H1 (cell line): ENCODE measurements around the gene SLC35E1. TPM values are rescaled to one million over a fixed set of nuclear protein-coding genes. Genes with fewer than 3 reads are reported as not detected.

Experiments
- ATF2 ChIP-seq: IDR thresholded peaks from 2 replicates; pipeline ENCODE4 v1.6.1; 2012; ENCODE audit warnings: low read length, inconsistent platforms
- BRCA1 ChIP-seq: IDR thresholded peaks from 2 replicates; pipeline ENCODE4 v1.6.1; 2012; ENCODE audit warnings: low read depth, low read length, improper control_type of control experiment
- EP300 ChIP-seq, 2 experiments: IDR thresholded peaks; 1 replicate in 1 of 2; 2 replicates in 1 of 2; pipeline ENCODE4 v1.6.1; 2011 to 2012; ENCODE audit warnings: low read depth in 2 of 2, low read length in 2 of 2, mild to moderate bottlenecking in 2 of 2, borderline replicate concordance in 1 of 2, inconsistent platforms in 1 of 2, moderate library complexity in 1 of 2
- JUND ChIP-seq: IDR thresholded peaks from 2 replicates; pipeline ENCODE4 v1.6.1; 2011; ENCODE audit warnings: mild to moderate bottlenecking, improper control_type of control experiment, low read length
- KDM5A ChIP-seq: fragments of 200-600 bp; IDR thresholded peaks from 2 replicates; pipeline ENCODE4 v1.7.1; 2012; ENCODE audit warnings: mild to moderate bottlenecking, low read length, inconsistent platforms, mixed read lengths
- RXRA ChIP-seq: IDR thresholded peaks from 2 replicates; pipeline ENCODE4 v1.6.1; 2011; ENCODE audit warnings: low read depth, mild to moderate bottlenecking, low read length, moderate library complexity; ENCODE audit not compliant: insufficient read depth
- SIN3A ChIP-seq, 2 experiments: IDR thresholded peaks in 1 of 2; conservative IDR thresholded peaks in 1 of 2; 2 replicates each; pipeline ENCODE4 v1.6.1; 2011 to 2012; ENCODE audit warnings: low read length in 2 of 2, improper control_type of control experiment in 1 of 2, low read depth in 1 of 2, mild to moderate bottlenecking in 1 of 2
- polyA plus RNA-seq, 7 experiments: library from polyadenylated mRNA; depleted of rRNA in 3 of 7; stranded (reverse) in 5 of 7; unstranded in 2 of 7; fragments of >200 nt in 5 of 7; fragments of 200-250 nt in 2 of 7; gene quantifications; 1 replicate in 5 of 7; 2 replicates in 1 of 7; 4 replicates in 1 of 7; pipeline versions ENCODE4 v1.2.1 to v1.2.3, GENCODE V29; 2011 to 2013; ENCODE audit warnings: missing spikeins in 2 of 7, mixed read lengths in 2 of 7
- total RNA-seq: library from RNA; stranded (reverse); fragmentation: NEBNext Ultra II Directional; extraction: Animal tissue kit (Norgen Biotek cat#: 25700); gene quantifications from 2 replicates; pipeline ENCODE4 v1.2.1, GENCODE V29; 2021

SLC35E1 gene
- total and polyA plus RNA-seq, 2 of the 8 experiments (the other 6 are each of a cell fraction or from before 2014, with no cell fraction given): 26.0 to 31.9 TPM

GRCh38 chr19:16601378-16602052, 29.3 kb upstream of the SLC35E1 start (continued):
- TF ChIP-seq ATF2 (no peak), JUND (no peak), SIN3A (conservative IDR thresholded peaks at IDR 0.05 in 1 of 2, IDR thresholded peaks at IDR 0.05 in 1 of 2; ENCODE audit: low read depth in 1 of 2, low read length in 2 of 2) (no peak), BRCA1 (no peak), RXRA (no peak), KDM5A (no peak), EP300 (IDR thresholded peaks at IDR 0.05; ENCODE audit: borderline replicate concordance in 1 of 2, low read depth in 2 of 2, low read length in 2 of 2) (no peak)
